Islet of Langerhans (tissue), 1 donor: ENCODE data around the gene OR10H1.
"Not testable (repeated sequence)": the region's sequence is repeated elsewhere in the genome, so short reads cannot be mapped to it uniquely, and the experiment has no call there.

ENCODE experiments used
- FAIRE-seq: peaks from one replicate; lab custom pipeline; 2011; peaks lifted over from hg19 to GRCh38; lab: Jason Lieb, UNC

OR10H1 gene

GRCh38 chr19:15828611-15829305 lies 13.3 kb upstream of the OR10H1 start:
- FAIRE-seq = not testable (repeated sequence)

- FAIRE-seq = no peak
Observed at GRCh38 chr19:15828121-15828610, 12.7 kb upstream of the OR10H1 start.

GRCh38 chr19:15825753-15826152 lies 10.3 kb upstream of the OR10H1 start:
- FAIRE-seq = no peak

GRCh38 chr19:15820646-15821045 lies 5.2 kb upstream of the OR10H1 start:
- FAIRE-seq = no peak

- no peak for FAIRE-seq
Observed at GRCh38 chr19:15813916-15814315, 1.5 kb downstream of the OR10H1 start.

- FAIRE-seq = no peak
Observed at GRCh38 chr19:15812060-15812722, 3.3 kb downstream of the OR10H1 start.

- no peak for FAIRE-seq
Observed at GRCh38 chr19:15811476-15811875, 4.0 kb downstream of the OR10H1 start.

GRCh38 chr19:15810335-15810734 lies 5.1 kb downstream of the OR10H1 start:
- FAIRE-seq = peak; percentile 95

- FAIRE-seq = not testable (repeated sequence)
Observed at GRCh38 chr19:15794279-15794678, 21.2 kb downstream of the OR10H1 start.

- FAIRE-seq = no peak
Observed at GRCh38 chr19:15790096-15790495, 25.4 kb downstream of the OR10H1 start.

- no peak for FAIRE-seq
Observed at GRCh38 chr19:15788594-15789270, 26.7 kb downstream of the OR10H1 start.

GRCh38 chr19:15787611-15788155 lies 27.8 kb downstream of the OR10H1 start, which contains the start of gene OR10H5:
TSS of gene OR10H5 (plus strand) at chr19:15787661. CDS start at chr19:15794049, 6,388 bp downstream.
- FAIRE-seq = no peak

- FAIRE-seq = not testable (repeated sequence)
Observed at GRCh38 chr19:15782896-15783295, 32.6 kb downstream of the OR10H1 start.

- no peak for FAIRE-seq
Observed at GRCh38 chr19:15782211-15782610, 33.3 kb downstream of the OR10H1 start.

GRCh38 chr19:15781661-15782060 lies 33.8 kb downstream of the OR10H1 start:
- no peak for FAIRE-seq

GRCh38 chr19:15780610-15781418 lies 34.6 kb downstream of the OR10H1 start:
- FAIRE-seq = no peak

- peak; percentile 98 for FAIRE-seq
Observed at GRCh38 chr19:15779756-15780476, 35.5 kb downstream of the OR10H1 start.

- FAIRE-seq = no peak
Observed at GRCh38 chr19:15776991-15777970, 38.2 kb downstream of the OR10H1 start.

- no peak for FAIRE-seq
Observed at GRCh38 chr19:15776264-15776663, 39.2 kb downstream of the OR10H1 start.

- no peak for FAIRE-seq
Observed at GRCh38 chr19:15775249-15775648, 40.2 kb downstream of the OR10H1 start.
